ENCODE measurements around the gene CER1. TPM values are rescaled to one million over a fixed set of nuclear protein-coding genes. Genes with fewer than 3 reads are reported as not detected.

Gene CER1
- polyA plus RNA-seq, 1 of the 3 experiments (the other 2 are of a cell fraction): not detected

DNA sequence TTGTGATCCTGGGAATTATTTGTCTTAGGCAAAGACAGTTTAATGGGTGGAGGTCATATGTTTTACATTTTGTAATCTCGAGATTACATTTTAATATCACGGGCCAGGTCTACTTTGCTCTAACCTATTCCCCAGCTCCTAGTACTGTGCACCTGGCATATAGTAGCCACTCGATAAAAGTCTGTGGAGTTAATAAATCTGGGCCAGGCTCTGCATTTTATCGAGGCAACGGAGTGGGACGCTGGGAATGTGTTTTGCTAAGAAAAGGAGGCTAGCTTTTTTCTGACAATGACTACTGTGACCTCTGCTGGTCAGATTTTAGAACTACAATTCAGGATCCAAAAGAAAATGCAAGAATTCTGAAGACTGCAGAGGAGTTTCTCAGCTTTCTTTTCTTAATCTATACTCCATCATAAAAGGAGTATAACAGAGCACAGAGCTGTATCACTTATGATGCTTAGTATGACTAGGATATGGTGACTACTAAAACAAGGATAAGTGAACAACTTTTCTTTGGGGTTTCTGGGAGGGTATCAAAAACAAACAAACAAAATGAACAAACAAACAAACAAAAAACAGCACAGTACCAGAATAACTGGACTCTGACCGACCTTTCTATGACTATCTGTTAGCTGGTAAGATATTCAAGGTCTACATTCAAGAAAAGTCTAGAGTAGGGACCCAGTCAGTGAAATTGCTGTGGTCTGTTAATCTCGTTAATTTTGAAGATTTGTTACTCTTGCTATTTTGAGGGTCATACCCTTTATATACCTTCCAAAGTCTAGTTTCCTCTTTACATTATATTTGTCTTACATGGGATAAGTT, 46.1 kb upstream of the CER1 start:
- H3K9me2 ChIP-seq: no peaks in the 10 kb centered on the region
- ChIA-PET CTCF (interaction anchor here (0.6 to 3.6 kb wide), 49 partner anchors 8 to 1735 kb away, joined by 3 to 36 read pairs (median 4); partner anchors contain the start of gene ZDHHC21), POLR2A (interaction anchor here (1.1 kb wide), 1 partner anchor 76 kb away, joined by 3 read pairs; the partner anchor contains the start of gene ZDHHC21)
- H3F3A ChIP-seq (replicated peaks; ENCODE audit: insufficient read depth): no peaks in the 10 kb centered on the region
- H3K4me1 ChIP-seq (ENCODE audit: control insufficient read depth in 1 of 2, insufficient read depth in 2 of 2, low read depth in 1 of 2, low read length in 1 of 2): peaks cover 0 to 6% of the 10 kb centered on the region in 2 experiments; a peak in 1 of 4 replicates
- peak; percentile 44 for DNase-seq
- H3K9ac ChIP-seq: no peak overlapping the region
- H3K4me2 ChIP-seq: 0 out of 2 replicates have a peak overlapping the region, but pooled peaks have one; percentile 46
- peak overlapping the region; percentile 41; the same call in 1 of the 2 replicates for H2AFZ ChIP-seq (ENCODE audit: low read depth)
- H4K20me1 ChIP-seq (ENCODE audit: insufficient read depth): no peaks in the 10 kb centered on the region
- H3K27me3 ChIP-seq (ENCODE audit: insufficient read depth): no peaks in the 10 kb centered on the region
- H3K27ac ChIP-seq (ENCODE audit: low read depth in 2 of 2, low read length in 1 of 2): no peak overlapping the region; a peak in 1 of 4 replicates
- H3K4me3 ChIP-seq (ENCODE audit: low read depth in 2 of 2, low read length in 1 of 2): no peak overlapping the region; a peak in 1 of 4 replicates
- H3K79me2 ChIP-seq (ENCODE audit: insufficient read depth): no peaks in the 10 kb centered on the region
- no peaks in the 10 kb centered on the region for H3K9me3 ChIP-seq
- 22% methylated on average over 8 of the region's 8 CpGs for WGBS (ENCODE audit: low lambda C conversion rate)
- no peaks in the 10 kb centered on the region for H3K36me3 ChIP-seq (replicated peaks in 1 of 2; ENCODE audit: control insufficient read depth in 1 of 2, insufficient read depth in 2 of 2, low read length in 1 of 2)
- TF ChIP-seq, protein P1, sequence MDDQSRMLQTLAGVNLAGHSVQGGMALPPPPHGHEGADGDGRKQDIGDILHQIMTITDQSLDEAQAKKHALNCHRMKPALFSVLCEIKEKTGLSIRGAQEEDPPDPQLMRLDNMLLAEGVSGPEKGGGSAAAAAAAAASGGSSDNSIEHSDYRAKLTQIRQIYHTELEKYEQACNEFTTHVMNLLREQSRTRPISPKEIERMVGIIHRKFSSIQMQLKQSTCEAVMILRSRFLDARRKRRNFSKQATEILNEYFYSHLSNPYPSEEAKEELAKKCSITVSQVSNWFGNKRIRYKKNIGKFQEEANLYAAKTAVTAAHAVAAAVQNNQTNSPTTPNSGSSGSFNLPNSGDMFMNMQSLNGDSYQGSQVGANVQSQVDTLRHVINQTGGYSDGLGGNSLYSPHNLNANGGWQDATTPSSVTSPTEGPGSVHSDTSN (IDR thresholded peaks at IDR 0.05): no peak
- TF ChIP-seq TCF12 (IDR thresholded peaks at IDR 0.05): no peak
- no peak for TF ChIP-seq POLR2AphosphoS5 (IDR thresholded peaks at IDR 0.05; ENCODE audit: low read depth, low read length)
- TF ChIP-seq NFIC (IDR thresholded peaks at IDR 0.05; ENCODE audit: borderline replicate concordance): no peak
- TF ChIP-seq, protein P2, sequence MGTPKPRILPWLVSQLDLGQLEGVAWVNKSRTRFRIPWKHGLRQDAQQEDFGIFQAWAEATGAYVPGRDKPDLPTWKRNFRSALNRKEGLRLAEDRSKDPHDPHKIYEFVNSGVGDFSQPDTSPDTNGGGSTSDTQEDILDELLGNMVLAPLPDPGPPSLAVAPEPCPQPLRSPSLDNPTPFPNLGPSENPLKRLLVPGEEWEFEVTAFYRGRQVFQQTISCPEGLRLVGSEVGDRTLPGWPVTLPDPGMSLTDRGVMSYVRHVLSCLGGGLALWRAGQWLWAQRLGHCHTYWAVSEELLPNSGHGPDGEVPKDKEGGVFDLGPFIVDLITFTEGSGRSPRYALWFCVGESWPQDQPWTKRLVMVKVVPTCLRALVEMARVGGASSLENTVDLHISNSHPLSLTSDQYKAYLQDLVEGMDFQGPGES (IDR thresholded peaks at IDR 0.05; ENCODE audit: low read depth, low read length): no peak
- TF ChIP-seq ELF1 (IDR thresholded peaks at IDR 0.05): no peak
- TF ChIP-seq, protein P3, sequence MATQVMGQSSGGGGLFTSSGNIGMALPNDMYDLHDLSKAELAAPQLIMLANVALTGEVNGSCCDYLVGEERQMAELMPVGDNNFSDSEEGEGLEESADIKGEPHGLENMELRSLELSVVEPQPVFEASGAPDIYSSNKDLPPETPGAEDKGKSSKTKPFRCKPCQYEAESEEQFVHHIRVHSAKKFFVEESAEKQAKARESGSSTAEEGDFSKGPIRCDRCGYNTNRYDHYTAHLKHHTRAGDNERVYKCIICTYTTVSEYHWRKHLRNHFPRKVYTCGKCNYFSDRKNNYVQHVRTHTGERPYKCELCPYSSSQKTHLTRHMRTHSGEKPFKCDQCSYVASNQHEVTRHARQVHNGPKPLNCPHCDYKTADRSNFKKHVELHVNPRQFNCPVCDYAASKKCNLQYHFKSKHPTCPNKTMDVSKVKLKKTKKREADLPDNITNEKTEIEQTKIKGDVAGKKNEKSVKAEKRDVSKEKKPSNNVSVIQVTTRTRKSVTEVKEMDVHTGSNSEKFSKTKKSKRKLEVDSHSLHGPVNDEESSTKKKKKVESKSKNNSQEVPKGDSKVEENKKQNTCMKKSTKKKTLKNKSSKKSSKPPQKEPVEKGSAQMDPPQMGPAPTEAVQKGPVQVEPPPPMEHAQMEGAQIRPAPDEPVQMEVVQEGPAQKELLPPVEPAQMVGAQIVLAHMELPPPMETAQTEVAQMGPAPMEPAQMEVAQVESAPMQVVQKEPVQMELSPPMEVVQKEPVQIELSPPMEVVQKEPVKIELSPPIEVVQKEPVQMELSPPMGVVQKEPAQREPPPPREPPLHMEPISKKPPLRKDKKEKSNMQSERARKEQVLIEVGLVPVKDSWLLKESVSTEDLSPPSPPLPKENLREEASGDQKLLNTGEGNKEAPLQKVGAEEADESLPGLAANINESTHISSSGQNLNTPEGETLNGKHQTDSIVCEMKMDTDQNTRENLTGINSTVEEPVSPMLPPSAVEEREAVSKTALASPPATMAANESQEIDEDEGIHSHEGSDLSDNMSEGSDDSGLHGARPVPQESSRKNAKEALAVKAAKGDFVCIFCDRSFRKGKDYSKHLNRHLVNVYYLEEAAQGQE (IDR thresholded peaks at IDR 0.05; ENCODE audit: low read depth, low read length): no peak
- peak; percentile 7; the same call in 1 of the 2 replicates for TF ChIP-seq RCOR1 (IDR thresholded peaks at IDR 0.05; ENCODE audit: low read length)
- no peak for TF ChIP-seq GABPA (IDR thresholded peaks at IDR 0.05; ENCODE audit: low read depth)
- TF ChIP-seq RFX5 (IDR thresholded peaks at IDR 0.05; ENCODE audit: low read length): no peak
- TF ChIP-seq RAD21 (IDR thresholded peaks at IDR 0.05; ENCODE audit: low read length): peak; percentile 88
- no peak for TF ChIP-seq CHD2 (IDR thresholded peaks at IDR 0.05; ENCODE audit: low read length, partially characterized antibody)
- TF ChIP-seq TAF1 (IDR thresholded peaks at IDR 0.05; ENCODE audit: borderline replicate concordance, low read depth, low read length): no peak
- no peak for TF ChIP-seq JUND (IDR thresholded peaks at IDR 0.05)
- no peak for TF ChIP-seq MXI1 (IDR thresholded peaks at IDR 0.05; ENCODE audit: low read depth, low read length)
- no peak for TF ChIP-seq SIN3A (IDR thresholded peaks at IDR 0.05; ENCODE audit: borderline replicate concordance, low read depth, low read length)
- TF ChIP-seq, protein P4, sequence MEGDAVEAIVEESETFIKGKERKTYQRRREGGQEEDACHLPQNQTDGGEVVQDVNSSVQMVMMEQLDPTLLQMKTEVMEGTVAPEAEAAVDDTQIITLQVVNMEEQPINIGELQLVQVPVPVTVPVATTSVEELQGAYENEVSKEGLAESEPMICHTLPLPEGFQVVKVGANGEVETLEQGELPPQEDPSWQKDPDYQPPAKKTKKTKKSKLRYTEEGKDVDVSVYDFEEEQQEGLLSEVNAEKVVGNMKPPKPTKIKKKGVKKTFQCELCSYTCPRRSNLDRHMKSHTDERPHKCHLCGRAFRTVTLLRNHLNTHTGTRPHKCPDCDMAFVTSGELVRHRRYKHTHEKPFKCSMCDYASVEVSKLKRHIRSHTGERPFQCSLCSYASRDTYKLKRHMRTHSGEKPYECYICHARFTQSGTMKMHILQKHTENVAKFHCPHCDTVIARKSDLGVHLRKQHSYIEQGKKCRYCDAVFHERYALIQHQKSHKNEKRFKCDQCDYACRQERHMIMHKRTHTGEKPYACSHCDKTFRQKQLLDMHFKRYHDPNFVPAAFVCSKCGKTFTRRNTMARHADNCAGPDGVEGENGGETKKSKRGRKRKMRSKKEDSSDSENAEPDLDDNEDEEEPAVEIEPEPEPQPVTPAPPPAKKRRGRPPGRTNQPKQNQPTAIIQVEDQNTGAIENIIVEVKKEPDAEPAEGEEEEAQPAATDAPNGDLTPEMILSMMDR (IDR thresholded peaks at IDR 0.05): peak; percentile 77
- TF ChIP-seq GATA2 (CRISPR knock-in tag; IDR thresholded peaks at IDR 0.05): no peak
- TF ChIP-seq EP300 (IDR thresholded peaks at IDR 0.05; ENCODE audit: borderline replicate concordance in 1 of 2, low read depth in 1 of 2, low read length in 1 of 2): no peak
- TF ChIP-seq RXRA (IDR thresholded peaks at IDR 0.05; ENCODE audit: borderline replicate concordance, low read depth): no peak
- TF ChIP-seq NRF1 (IDR thresholded peaks at IDR 0.05; ENCODE audit: low read depth, low read length): no peak
- no peak for TF ChIP-seq MEF2A (IDR thresholded peaks at IDR 0.05; ENCODE audit: borderline replicate concordance, low read depth)
- TF ChIP-seq SMC3 (IDR thresholded peaks at IDR 0.05; ENCODE audit: low read depth, low read length): peak; percentile 71
- no peak for TF ChIP-seq EZH2phosphoT487 (IDR thresholded peaks at IDR 0.05; ENCODE audit: borderline replicate concordance, low read depth)

Measured in SK-N-SH (cell line).